GM23338 (cell line): ENCODE measurements around the gene NEU3. TPM values are rescaled to one million over a fixed set of nuclear protein-coding genes. Genes with fewer than 3 reads are reported as not detected.

ENCODE experiments used
- ATAC-seq: fragments of 200-7000 bp; cut with Tn5 transposase; 3 replicates; pipeline ENCODE4 v1.9.1; 2020
- DNase-seq: peaks from one replicate; pipeline ENCODE4 v3.0.0-alpha.2; 2015; ENCODE audit warnings: low spot score
- H2AFZ ChIP-seq: fragments of 200-600 bp; sonication (generic); 2 replicates; pipeline ENCODE4 v1.8.0; 2016; ENCODE audit warnings: antibody characterized with exemption, mild to moderate bottlenecking, moderate library complexity
- H3F3A ChIP-seq: fragments of 200-600 bp; sonication (generic); replicated peaks from 2 replicates; pipeline ENCODE4 v1.8.0; 2017; ENCODE audit warnings: antibody characterized with exemption, mixed run types, low read depth
- H3K27ac ChIP-seq: fragments of 200-600 bp; sonication (generic); 2 replicates; pipeline ENCODE4 v1.6.1; 2016; ENCODE audit warnings: low read depth
- H3K27me3 ChIP-seq: fragments of 200-600 bp; sonication (generic); 2 replicates; pipeline ENCODE4 v1.8.0; 2016; ENCODE audit warnings: mild to moderate bottlenecking, mixed run types, moderate library complexity; ENCODE audit not compliant: insufficient read depth
- H3K36me3 ChIP-seq: fragments of 200-600 bp; sonication (generic); 2 replicates; pipeline ENCODE4 v1.8.0; 2016; ENCODE audit warnings: mild to moderate bottlenecking; ENCODE audit not compliant: insufficient read depth
- H3K4me1 ChIP-seq: fragments of 200-600 bp; sonication (generic); 2 replicates; pipeline ENCODE4 v1.8.0; 2016; ENCODE audit warnings: mild to moderate bottlenecking, moderate library complexity; ENCODE audit not compliant: insufficient read depth
- H3K4me2 ChIP-seq: fragments of 200-600 bp; sonication (generic); 2 replicates; pipeline ENCODE4 v1.7.1; 2017; ENCODE audit warnings: mixed run types
- H3K4me3 ChIP-seq: fragments of 200-600 bp; sonication (generic); 2 replicates; pipeline ENCODE4 v1.6.1; 2016; ENCODE audit warnings: mixed run types
- H3K79me2 ChIP-seq: fragments of 200-600 bp; sonication (generic); replicated peaks from 2 replicates; pipeline ENCODE4 v1.8.0; 2017; ENCODE audit warnings: mild to moderate bottlenecking; ENCODE audit not compliant: insufficient read depth
- H3K9me2 ChIP-seq: fragments of 200-600 bp; sonication (generic); 2 replicates; pipeline ENCODE4 v1.8.0; 2017; ENCODE audit not compliant: insufficient read depth
- H4K20me1 ChIP-seq: fragments of 200-600 bp; sonication (generic); replicated peaks from 2 replicates; pipeline ENCODE4 v1.8.0; 2017; ENCODE audit warnings: mild to moderate bottlenecking; ENCODE audit not compliant: insufficient read depth
- H3K27ac Mint-ChIP-seq: 2 replicates; pipeline ENCODE4 v1.8.0; 2020; ENCODE audit warnings: inconsistent platforms, mild to moderate bottlenecking, moderate library complexity, mixed read lengths
- H3K27me3 Mint-ChIP-seq: 3 replicates; pipeline ENCODE4 v1.8.0; 2022; ENCODE audit warnings: low read depth, mild to moderate bottlenecking, moderate library complexity, mixed read lengths, inconsistent platforms; ENCODE audit not compliant: insufficient read depth, poor library complexity
- H3K36me3 Mint-ChIP-seq: 3 replicates; pipeline ENCODE4 v1.8.0; 2021; ENCODE audit warnings: low read depth, mild to moderate bottlenecking, inconsistent platforms, moderate library complexity, mixed read lengths
- H3K4me1 Mint-ChIP-seq: 3 replicates; pipeline ENCODE4 v1.8.0; 2020; ENCODE audit warnings: mild to moderate bottlenecking, inconsistent platforms, mixed read lengths
- H3K4me3 Mint-ChIP-seq: 3 replicates; pipeline ENCODE4 v1.8.0; 2021; ENCODE audit warnings: moderate library complexity, mild to moderate bottlenecking, inconsistent platforms, mixed read lengths
- H3K9me3 Mint-ChIP-seq: 3 replicates; pipeline ENCODE4 v1.8.0; 2020; ENCODE audit warnings: moderate library complexity, mild to moderate bottlenecking, inconsistent platforms, mixed read lengths
- CREB1 ChIP-seq: fragments of 250-450 bp; sonication (Bioruptor Pico); IDR thresholded peaks from 2 replicates; pipeline ENCODE4 v1.5.0; 2020; ENCODE audit warnings: low read depth, mild to moderate bottlenecking, moderate library complexity
- EZH2 ChIP-seq: fragments of 200-600 bp; sonication (generic); IDR thresholded peaks from one replicate; pipeline ENCODE4 v1.8.0; 2017; ENCODE audit warnings: antibody characterized with exemption, mild to moderate bottlenecking, low read depth; ENCODE audit not compliant: unreplicated experiment
- EZH2phosphoT487 ChIP-seq: fragments of 200-600 bp; sonication (generic); IDR thresholded peaks from one replicate; pipeline ENCODE4 v1.8.1; 2018; ENCODE audit warnings: antibody characterized with exemption; ENCODE audit not compliant: unreplicated experiment
- JUNB ChIP-seq: IDR thresholded peaks from one replicate; pipeline ENCODE4 v1.6.1; 2016; ENCODE audit warnings: antibody characterized with exemption; ENCODE audit not compliant: unreplicated experiment
- NANOG ChIP-seq: IDR thresholded peaks from 2 replicates; pipeline ENCODE4 v1.6.1; 2016; ENCODE audit warnings: antibody characterized with exemption, borderline replicate concordance
- POLR2AphosphoS5 ChIP-seq: IDR thresholded peaks from 2 replicates; pipeline ENCODE4 v1.6.1; 2016; ENCODE audit warnings: antibody characterized with exemption, low read depth
- ZNF331 ChIP-seq: fragments of 250-450 bp; sonication (Bioruptor Pico); IDR thresholded peaks from 2 replicates; pipeline ENCODE4 v1.5.0; 2020; ENCODE audit warnings: low read depth, mild to moderate bottlenecking, moderate library complexity
- polyA plus RNA-seq: library from polyadenylated mRNA; unstranded; fragments of >200 nt; fragmentation: Nextera tagmentation; extraction: Ambion mirVana; gene quantifications from 2 replicates; pipeline ENCODE4 v1.2.1, GENCODE V29; 2016
- total RNA-seq: library from RNA; depleted of rRNA; stranded (reverse); fragments of >200 nt; shearing (Covaris generic); gene quantifications from 2 replicates; pipeline ENCODE4 v1.2.3, GENCODE V29; 2014
- TF ChIP-seq, protein P1 (sequence below): IDR thresholded peaks from one replicate; pipeline ENCODE4 v1.6.1; 2018; ENCODE audit warnings: antibody characterized with exemption; ENCODE audit not compliant: unreplicated experiment
- TF ChIP-seq, protein P2 (sequence below): IDR thresholded peaks from 2 replicates; pipeline ENCODE4 v1.6.1; 2016; ENCODE audit warnings: antibody characterized with exemption
- TF ChIP-seq, protein P3 (sequence below), 2 experiments: fragments of 200-600 bp in 1 of 2; sonication (generic) in 1 of 2; conservative IDR thresholded peaks; 2 replicates each; pipeline versions ENCODE4 v1.5.1 to v1.6.1; 2016 to 2017; ENCODE audit warnings: antibody characterized with exemption in 2 of 2, low read depth in 2 of 2, mild to moderate bottlenecking in 2 of 2, moderate library complexity in 1 of 2
- TF ChIP-seq, protein P4 (sequence below): fragments of 250-450 bp; sonication (Bioruptor Pico); IDR thresholded peaks from 2 replicates; pipeline ENCODE4 v1.5.0; 2020; ENCODE audit warnings: mild to moderate bottlenecking, moderate library complexity

The NEU3 gene
- total and polyA plus RNA-seq, 2 experiments from 2014 or later: 2.8 to 25.9 TPM

DNA sequence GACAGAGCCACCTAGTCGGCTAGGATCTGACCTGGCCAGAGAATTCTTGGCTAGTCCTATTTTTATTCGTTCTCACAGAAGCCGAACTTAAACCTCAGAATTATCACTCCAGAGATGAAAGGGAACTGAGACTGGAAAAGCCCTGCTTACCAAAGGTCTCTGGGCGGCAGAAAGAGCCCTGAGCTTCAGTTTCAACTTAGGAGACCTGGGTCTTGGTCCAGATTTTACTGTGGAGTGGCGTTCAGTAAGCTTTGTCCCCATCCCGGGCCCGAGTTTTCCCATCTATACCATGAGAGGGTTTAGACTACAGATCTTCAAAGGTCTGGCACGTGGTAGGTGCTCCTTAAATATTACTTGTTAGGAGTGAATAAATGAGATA is 516 bp downstream of the NEU3 start:
- no peaks in the 10 kb centered on the region for H3K9me2 ChIP-seq
- no peaks in the 10 kb centered on the region for H3K36me3 ChIP-seq
- H3K4me2 ChIP-seq: peak overlapping the region; percentile 94
- Mint-ChIP-seq H3K9me3 (no peaks in the 10 kb centered on the region), H3K27me3 (peaks cover 3% of the 10 kb centered on the region), H3K4me3 (peak overlapping the region; percentile 95), H3K36me3 (no peaks in the 10 kb centered on the region), H3K4me1 (peaks cover 9% of the 10 kb centered on the region), H3K27ac (peak overlapping the region; percentile 73)
- H3K27ac ChIP-seq: peak overlapping the region; percentile 88
- DNase-seq (peak; percentile 4), ATAC-seq (no peak)
- peak overlapping the region; percentile 98 for H3K4me3 ChIP-seq
- H3F3A ChIP-seq: 0 out of 2 replicates have a peak, but pooled peaks cover 4% of the 10 kb centered on the region
- H3K79me2 ChIP-seq: peaks cover 36% of the 10 kb centered on the region
- TF ChIP-seq, protein P1, sequence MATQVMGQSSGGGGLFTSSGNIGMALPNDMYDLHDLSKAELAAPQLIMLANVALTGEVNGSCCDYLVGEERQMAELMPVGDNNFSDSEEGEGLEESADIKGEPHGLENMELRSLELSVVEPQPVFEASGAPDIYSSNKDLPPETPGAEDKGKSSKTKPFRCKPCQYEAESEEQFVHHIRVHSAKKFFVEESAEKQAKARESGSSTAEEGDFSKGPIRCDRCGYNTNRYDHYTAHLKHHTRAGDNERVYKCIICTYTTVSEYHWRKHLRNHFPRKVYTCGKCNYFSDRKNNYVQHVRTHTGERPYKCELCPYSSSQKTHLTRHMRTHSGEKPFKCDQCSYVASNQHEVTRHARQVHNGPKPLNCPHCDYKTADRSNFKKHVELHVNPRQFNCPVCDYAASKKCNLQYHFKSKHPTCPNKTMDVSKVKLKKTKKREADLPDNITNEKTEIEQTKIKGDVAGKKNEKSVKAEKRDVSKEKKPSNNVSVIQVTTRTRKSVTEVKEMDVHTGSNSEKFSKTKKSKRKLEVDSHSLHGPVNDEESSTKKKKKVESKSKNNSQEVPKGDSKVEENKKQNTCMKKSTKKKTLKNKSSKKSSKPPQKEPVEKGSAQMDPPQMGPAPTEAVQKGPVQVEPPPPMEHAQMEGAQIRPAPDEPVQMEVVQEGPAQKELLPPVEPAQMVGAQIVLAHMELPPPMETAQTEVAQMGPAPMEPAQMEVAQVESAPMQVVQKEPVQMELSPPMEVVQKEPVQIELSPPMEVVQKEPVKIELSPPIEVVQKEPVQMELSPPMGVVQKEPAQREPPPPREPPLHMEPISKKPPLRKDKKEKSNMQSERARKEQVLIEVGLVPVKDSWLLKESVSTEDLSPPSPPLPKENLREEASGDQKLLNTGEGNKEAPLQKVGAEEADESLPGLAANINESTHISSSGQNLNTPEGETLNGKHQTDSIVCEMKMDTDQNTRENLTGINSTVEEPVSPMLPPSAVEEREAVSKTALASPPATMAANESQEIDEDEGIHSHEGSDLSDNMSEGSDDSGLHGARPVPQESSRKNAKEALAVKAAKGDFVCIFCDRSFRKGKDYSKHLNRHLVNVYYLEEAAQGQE: no peak
- TF ChIP-seq EZH2 (no peak), NANOG (no peak), CREB1 (CRISPR knock-in tag) (no peak), POLR2AphosphoS5 (no peak), JUNB (no peak), EZH2phosphoT487 (no peak), ZNF331 (CRISPR knock-in tag) (no peak)
- TF ChIP-seq, protein P2, sequence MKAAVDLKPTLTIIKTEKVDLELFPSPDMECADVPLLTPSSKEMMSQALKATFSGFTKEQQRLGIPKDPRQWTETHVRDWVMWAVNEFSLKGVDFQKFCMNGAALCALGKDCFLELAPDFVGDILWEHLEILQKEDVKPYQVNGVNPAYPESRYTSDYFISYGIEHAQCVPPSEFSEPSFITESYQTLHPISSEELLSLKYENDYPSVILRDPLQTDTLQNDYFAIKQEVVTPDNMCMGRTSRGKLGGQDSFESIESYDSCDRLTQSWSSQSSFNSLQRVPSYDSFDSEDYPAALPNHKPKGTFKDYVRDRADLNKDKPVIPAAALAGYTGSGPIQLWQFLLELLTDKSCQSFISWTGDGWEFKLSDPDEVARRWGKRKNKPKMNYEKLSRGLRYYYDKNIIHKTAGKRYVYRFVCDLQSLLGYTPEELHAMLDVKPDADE: no peak
- TF ChIP-seq, protein P3, sequence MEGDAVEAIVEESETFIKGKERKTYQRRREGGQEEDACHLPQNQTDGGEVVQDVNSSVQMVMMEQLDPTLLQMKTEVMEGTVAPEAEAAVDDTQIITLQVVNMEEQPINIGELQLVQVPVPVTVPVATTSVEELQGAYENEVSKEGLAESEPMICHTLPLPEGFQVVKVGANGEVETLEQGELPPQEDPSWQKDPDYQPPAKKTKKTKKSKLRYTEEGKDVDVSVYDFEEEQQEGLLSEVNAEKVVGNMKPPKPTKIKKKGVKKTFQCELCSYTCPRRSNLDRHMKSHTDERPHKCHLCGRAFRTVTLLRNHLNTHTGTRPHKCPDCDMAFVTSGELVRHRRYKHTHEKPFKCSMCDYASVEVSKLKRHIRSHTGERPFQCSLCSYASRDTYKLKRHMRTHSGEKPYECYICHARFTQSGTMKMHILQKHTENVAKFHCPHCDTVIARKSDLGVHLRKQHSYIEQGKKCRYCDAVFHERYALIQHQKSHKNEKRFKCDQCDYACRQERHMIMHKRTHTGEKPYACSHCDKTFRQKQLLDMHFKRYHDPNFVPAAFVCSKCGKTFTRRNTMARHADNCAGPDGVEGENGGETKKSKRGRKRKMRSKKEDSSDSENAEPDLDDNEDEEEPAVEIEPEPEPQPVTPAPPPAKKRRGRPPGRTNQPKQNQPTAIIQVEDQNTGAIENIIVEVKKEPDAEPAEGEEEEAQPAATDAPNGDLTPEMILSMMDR (conservative IDR thresholded peaks at IDR 0.05; ENCODE audit: low read depth in 2 of 2): no peak
- TF ChIP-seq, protein P4, sequence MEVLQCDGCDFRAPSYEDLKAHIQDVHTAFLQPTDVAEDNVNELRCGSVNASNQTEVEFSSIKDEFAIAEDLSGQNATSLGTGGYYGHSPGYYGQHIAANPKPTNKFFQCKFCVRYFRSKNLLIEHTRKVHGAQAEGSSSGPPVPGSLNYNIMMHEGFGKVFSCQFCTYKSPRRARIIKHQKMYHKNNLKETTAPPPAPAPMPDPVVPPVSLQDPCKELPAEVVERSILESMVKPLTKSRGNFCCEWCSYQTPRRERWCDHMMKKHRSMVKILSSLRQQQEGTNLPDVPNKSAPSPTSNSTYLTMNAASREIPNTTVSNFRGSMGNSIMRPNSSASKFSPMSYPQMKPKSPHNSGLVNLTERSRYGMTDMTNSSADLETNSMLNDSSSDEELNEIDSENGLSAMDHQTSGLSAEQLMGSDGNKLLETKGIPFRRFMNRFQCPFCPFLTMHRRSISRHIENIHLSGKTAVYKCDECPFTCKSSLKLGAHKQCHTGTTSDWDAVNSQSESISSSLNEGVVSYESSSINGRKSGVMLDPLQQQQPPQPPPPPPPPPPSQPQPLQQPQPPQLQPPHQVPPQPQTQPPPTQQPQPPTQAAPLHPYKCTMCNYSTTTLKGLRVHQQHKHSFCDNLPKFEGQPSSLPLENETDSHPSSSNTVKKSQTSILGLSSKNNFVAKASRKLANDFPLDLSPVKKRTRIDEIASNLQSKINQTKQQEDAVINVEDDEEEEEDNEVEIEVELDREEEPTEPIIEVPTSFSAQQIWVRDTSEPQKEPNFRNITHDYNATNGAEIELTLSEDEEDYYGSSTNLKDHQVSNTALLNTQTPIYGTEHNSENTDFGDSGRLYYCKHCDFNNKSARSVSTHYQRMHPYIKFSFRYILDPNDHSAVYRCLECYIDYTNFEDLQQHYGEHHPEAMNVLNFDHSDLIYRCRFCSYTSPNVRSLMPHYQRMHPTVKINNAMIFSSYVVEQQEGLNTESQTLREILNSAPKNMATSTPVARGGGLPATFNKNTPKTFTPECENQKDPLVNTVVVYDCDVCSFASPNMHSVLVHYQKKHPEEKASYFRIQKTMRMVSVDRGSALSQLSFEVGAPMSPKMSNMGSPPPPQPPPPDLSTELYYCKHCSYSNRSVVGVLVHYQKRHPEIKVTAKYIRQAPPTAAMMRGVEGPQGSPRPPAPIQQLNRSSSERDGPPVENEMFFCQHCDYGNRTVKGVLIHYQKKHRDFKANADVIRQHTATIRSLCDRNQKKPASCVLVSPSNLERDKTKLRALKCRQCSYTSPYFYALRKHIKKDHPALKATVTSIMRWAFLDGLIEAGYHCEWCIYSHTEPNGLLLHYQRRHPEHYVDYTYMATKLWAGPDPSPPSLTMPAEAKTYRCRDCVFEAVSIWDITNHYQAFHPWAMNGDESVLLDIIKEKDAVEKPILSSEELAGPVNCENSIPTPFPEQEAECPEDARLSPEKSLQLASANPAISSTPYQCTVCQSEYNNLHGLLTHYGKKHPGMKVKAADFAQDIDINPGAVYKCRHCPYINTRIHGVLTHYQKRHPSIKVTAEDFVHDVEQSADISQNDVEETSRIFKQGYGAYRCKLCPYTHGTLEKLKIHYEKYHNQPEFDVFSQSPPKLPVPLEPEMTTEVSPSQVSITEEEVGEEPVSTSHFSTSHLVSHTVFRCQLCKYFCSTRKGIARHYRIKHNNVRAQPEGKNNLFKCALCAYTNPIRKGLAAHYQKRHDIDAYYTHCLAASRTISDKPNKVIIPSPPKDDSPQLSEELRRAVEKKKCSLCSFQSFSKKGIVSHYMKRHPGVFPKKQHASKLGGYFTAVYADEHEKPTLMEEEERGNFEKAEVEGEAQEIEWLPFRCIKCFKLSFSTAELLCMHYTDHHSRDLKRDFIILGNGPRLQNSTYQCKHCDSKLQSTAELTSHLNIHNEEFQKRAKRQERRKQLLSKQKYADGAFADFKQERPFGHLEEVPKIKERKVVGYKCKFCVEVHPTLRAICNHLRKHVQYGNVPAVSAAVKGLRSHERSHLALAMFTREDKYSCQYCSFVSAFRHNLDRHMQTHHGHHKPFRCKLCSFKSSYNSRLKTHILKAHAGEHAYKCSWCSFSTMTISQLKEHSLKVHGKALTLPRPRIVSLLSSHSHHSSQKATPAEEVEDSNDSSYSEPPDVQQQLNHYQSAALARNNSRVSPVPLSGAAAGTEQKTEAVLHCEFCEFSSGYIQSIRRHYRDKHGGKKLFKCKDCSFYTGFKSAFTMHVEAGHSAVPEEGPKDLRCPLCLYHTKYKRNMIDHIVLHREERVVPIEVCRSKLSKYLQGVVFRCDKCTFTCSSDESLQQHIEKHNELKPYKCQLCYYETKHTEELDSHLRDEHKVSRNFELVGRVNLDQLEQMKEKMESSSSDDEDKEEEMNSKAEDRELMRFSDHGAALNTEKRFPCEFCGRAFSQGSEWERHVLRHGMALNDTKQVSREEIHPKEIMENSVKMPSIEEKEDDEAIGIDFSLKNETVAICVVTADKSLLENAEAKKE (CRISPR knock-in tag): no peak
- peaks cover 9% of the 10 kb centered on the region for H3K4me1 ChIP-seq
- peaks cover 8% of the 10 kb centered on the region; the same call in 1 of the 2 replicates for H4K20me1 ChIP-seq
- H2AFZ ChIP-seq: peak overlapping the region; percentile 97
- H3K27me3 ChIP-seq: no peaks in the 10 kb centered on the region
